ENCODE measurements around the gene ELOA. TPM values are rescaled to one million over a fixed set of nuclear protein-coding genes. Genes with fewer than 3 reads are reported as not detected.

ELOA gene
- total and polyA plus RNA-seq, 2 experiments from 2014 or later = 49.1 to 57.7 TPM

- TF ChIP-seq JUNB (IDR thresholded peaks at IDR 0.05; ENCODE audit: unreplicated experiment) (no peak), EZH2 (IDR thresholded peaks at IDR 0.05; ENCODE audit: low read depth, unreplicated experiment) (no peak), ZNF462 (CRISPR knock-in tag; IDR thresholded peaks at IDR 0.05) (no peak), EZH2phosphoT487 (IDR thresholded peaks at IDR 0.05; ENCODE audit: unreplicated experiment) (no peak), STAT1 (IDR thresholded peaks at IDR 0.05; ENCODE audit: unreplicated experiment) (no peak), ZNF114 (CRISPR knock-in tag; IDR thresholded peaks at IDR 0.05) (no peak), CTCF (conservative IDR thresholded peaks at IDR 0.05; ENCODE audit: low read depth in 2 of 2) (no peak), POLR2AphosphoS5 (IDR thresholded peaks at IDR 0.05; ENCODE audit: low read depth) (no peak), ETS1 (IDR thresholded peaks at IDR 0.05) (no peak), CREB1 (CRISPR knock-in tag; IDR thresholded peaks at IDR 0.05; ENCODE audit: low read depth) (no peak), ZNF331 (CRISPR knock-in tag; IDR thresholded peaks at IDR 0.05; ENCODE audit: low read depth) (no peak)
- Histone ChIP-seq H3K27me3 (ENCODE audit: insufficient read depth) (no peaks in the 10 kb centered on the region), H3K79me2 (replicated peaks; ENCODE audit: insufficient read depth) (peaks cover 63% of the 10 kb centered on the region), H3K9me2 (ENCODE audit: insufficient read depth) (no peaks in the 10 kb centered on the region), H3K36me3 (ENCODE audit: insufficient read depth) (peaks cover 6% of the 10 kb centered on the region), H3F3A (replicated peaks; ENCODE audit: low read depth) (no peaks in the 10 kb centered on the region; the same call in 1 of the 2 replicates), H4K20me1 (replicated peaks; ENCODE audit: insufficient read depth) (peaks cover 41% of the 10 kb centered on the region), H3K27ac (ENCODE audit: low read depth) (no peak overlapping the region), H2AFZ (no peak overlapping the region), H3K4me2 (no peak overlapping the region), H3K4me3 (no peak overlapping the region), H3K4me1 (ENCODE audit: insufficient read depth) (no peaks in the 10 kb centered on the region)
- Mint-ChIP-seq H3K9me3 (no peaks in the 10 kb centered on the region), H3K4me3 (no peak overlapping the region), H3K36me3 (ENCODE audit: low read depth) (peaks cover 7% of the 10 kb centered on the region), H3K27ac (no peak overlapping the region), H3K27me3 (ENCODE audit: insufficient read depth, low read depth, poor library complexity) (peaks cover 3% of the 10 kb centered on the region), H3K4me1 (no peaks in the 10 kb centered on the region)
- ATAC-seq (no peak), DNase-seq (ENCODE audit: low spot score) (no peak)
These were observed 34.0 kb upstream of the ELOA start for GRCh38 chr1:23709229-23709628.
